ENCODE results near the gene CEP350.

DNA sequence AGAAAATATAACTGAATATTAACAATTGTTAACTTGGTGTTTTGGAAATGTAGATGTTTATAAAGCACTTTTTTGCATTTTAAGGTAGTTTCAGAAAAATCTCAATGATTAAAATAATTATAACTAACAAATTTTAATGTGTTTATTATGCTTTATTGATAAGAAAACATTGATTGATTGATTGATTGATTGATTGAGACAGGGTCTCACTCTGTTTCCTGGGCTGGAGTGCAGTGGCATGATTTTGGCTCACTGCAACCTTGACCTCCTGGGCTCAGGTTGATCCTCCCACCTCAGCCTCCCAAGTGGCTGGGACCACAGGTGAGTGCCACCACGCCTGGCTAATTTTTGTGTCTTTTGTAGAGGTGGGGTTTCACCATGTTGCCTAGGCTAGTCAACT, 106.4 kb downstream of the CEP350 start:
- TF ChIP-seq, protein P1, sequence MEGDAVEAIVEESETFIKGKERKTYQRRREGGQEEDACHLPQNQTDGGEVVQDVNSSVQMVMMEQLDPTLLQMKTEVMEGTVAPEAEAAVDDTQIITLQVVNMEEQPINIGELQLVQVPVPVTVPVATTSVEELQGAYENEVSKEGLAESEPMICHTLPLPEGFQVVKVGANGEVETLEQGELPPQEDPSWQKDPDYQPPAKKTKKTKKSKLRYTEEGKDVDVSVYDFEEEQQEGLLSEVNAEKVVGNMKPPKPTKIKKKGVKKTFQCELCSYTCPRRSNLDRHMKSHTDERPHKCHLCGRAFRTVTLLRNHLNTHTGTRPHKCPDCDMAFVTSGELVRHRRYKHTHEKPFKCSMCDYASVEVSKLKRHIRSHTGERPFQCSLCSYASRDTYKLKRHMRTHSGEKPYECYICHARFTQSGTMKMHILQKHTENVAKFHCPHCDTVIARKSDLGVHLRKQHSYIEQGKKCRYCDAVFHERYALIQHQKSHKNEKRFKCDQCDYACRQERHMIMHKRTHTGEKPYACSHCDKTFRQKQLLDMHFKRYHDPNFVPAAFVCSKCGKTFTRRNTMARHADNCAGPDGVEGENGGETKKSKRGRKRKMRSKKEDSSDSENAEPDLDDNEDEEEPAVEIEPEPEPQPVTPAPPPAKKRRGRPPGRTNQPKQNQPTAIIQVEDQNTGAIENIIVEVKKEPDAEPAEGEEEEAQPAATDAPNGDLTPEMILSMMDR (IDR thresholded peaks at IDR 0.05): no peak
- no peak for TF ChIP-seq POLR2A (IDR thresholded peaks at IDR 0.05)
- no peak for TF ChIP-seq POLR2AphosphoS5 (IDR thresholded peaks at IDR 0.05)
- TF ChIP-seq EP300 (IDR thresholded peaks at IDR 0.05): no peak
